ENCODE data around the gene VAT1. TPM values are rescaled to one million over a fixed set of nuclear protein-coding genes. Genes with fewer than 3 reads are reported as not detected.

VAT1 gene
- total and polyA plus RNA-seq, 2 of the 13 experiments (the other 11 are each of a cell fraction or from before 2014, with no cell fraction given), result 143 to 205 TPM

DNA sequence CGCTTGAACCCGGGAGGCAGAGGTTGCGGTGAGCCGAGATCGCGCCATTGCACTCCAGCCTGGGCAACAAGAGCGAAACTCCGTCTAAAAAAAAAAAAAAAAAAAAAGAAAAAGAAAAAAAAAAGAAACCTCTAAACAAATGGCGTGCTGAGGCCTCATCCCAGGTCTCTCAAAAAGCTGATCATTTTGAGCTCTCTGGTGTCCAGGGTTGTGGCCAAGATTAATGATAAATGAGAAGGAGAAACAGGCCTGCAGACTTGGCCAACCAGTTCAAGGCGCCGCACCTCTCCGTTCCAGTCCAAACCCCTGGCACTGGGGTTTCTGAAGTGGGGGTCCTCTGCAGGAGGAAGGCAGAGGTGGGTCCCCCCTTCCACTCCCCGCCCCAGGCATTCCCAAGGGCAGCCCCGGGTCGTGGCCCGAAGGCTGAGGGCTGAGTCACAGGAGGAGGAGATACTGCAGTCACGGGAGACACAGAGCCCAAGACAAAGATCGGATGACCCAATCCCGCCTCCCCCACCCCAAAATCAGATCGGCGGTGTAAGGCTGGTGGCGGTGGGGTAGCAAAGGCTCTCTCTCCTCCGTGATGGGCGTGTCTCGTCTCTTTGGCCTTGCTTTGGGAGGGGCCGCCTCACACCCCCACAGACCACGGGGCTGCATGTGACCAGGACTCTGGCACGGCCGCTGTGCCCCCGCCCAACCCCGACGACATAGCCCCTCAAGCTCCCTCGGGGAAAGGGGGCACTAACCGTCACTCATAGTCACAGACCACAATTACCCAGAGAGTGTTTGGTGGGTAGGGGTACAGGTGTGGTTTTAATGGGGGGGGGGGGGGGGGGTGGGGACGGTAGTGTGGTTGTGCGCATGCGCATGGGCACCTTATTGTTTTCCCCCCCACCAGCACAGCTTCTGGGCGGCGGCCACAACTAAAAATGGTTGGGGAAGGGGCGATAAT lies 1.1 kb downstream of the VAT1 start (continued):
- TF ChIP-seq, protein P1, sequence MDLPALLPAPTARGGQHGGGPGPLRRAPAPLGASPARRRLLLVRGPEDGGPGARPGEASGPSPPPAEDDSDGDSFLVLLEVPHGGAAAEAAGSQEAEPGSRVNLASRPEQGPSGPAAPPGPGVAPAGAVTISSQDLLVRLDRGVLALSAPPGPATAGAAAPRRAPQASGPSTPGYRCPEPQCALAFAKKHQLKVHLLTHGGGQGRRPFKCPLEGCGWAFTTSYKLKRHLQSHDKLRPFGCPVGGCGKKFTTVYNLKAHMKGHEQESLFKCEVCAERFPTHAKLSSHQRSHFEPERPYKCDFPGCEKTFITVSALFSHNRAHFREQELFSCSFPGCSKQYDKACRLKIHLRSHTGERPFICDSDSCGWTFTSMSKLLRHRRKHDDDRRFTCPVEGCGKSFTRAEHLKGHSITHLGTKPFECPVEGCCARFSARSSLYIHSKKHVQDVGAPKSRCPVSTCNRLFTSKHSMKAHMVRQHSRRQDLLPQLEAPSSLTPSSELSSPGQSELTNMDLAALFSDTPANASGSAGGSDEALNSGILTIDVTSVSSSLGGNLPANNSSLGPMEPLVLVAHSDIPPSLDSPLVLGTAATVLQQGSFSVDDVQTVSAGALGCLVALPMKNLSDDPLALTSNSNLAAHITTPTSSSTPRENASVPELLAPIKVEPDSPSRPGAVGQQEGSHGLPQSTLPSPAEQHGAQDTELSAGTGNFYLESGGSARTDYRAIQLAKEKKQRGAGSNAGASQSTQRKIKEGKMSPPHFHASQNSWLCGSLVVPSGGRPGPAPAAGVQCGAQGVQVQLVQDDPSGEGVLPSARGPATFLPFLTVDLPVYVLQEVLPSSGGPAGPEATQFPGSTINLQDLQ (CRISPR knock-in tag; IDR thresholded peaks at IDR 0.05), result peak; percentile 72; the same call in 1 of the 2 replicates
- TF ChIP-seq HMGA1 (CRISPR knock-in tag; conservative IDR thresholded peaks at IDR 0.05) (no peak), ZNF335 (CRISPR knock-in tag; IDR thresholded peaks at IDR 0.05) (peak; percentile 97), ZNF234 (CRISPR knock-in tag; conservative IDR thresholded peaks at IDR 0.05) (no peak), SAP130 (CRISPR knock-in tag; IDR thresholded peaks at IDR 0.05; ENCODE audit: low read depth) (peak; percentile 40; the same call in 1 of the 2 replicates), DR1 (CRISPR knock-in tag; IDR thresholded peaks at IDR 0.05) (0 out of 2 replicates have a peak, but pooled peaks have one; percentile 9), ZNF75D (CRISPR knock-in tag; IDR thresholded peaks at IDR 0.05; ENCODE audit: borderline replicate concordance) (no peak), EED (CRISPR knock-in tag; IDR thresholded peaks at IDR 0.05) (no peak)
- TF ChIP-seq, protein P2, sequence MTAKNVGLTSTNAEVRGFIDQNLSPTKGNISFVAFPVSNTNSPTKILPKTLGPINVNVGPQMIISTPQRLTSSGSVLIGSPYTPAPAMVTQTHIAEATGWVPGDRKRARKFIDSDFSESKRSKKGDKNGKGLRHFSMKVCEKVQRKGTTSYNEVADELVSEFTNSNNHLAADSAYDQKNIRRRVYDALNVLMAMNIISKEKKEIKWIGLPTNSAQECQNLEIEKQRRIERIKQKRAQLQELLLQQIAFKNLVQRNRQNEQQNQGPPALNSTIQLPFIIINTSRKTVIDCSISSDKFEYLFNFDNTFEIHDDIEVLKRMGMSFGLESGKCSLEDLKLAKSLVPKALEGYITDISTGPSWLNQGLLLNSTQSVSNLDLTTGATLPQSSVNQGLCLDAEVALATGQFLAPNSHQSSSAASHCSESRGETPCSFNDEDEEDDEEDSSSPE (CRISPR knock-in tag; IDR thresholded peaks at IDR 0.05), result peak; percentile 12; the same call in 1 of the 2 replicates
- TF ChIP-seq, protein P3, sequence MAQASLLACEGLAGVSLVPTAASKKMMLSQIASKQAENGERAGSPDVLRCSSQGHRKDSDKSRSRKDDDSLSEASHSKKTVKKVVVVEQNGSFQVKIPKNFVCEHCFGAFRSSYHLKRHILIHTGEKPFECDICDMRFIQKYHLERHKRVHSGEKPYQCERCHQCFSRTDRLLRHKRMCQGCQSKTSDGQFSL (CRISPR knock-in tag; IDR thresholded peaks at IDR 0.05), result peak; percentile 93
- TF ChIP-seq, protein P4, sequence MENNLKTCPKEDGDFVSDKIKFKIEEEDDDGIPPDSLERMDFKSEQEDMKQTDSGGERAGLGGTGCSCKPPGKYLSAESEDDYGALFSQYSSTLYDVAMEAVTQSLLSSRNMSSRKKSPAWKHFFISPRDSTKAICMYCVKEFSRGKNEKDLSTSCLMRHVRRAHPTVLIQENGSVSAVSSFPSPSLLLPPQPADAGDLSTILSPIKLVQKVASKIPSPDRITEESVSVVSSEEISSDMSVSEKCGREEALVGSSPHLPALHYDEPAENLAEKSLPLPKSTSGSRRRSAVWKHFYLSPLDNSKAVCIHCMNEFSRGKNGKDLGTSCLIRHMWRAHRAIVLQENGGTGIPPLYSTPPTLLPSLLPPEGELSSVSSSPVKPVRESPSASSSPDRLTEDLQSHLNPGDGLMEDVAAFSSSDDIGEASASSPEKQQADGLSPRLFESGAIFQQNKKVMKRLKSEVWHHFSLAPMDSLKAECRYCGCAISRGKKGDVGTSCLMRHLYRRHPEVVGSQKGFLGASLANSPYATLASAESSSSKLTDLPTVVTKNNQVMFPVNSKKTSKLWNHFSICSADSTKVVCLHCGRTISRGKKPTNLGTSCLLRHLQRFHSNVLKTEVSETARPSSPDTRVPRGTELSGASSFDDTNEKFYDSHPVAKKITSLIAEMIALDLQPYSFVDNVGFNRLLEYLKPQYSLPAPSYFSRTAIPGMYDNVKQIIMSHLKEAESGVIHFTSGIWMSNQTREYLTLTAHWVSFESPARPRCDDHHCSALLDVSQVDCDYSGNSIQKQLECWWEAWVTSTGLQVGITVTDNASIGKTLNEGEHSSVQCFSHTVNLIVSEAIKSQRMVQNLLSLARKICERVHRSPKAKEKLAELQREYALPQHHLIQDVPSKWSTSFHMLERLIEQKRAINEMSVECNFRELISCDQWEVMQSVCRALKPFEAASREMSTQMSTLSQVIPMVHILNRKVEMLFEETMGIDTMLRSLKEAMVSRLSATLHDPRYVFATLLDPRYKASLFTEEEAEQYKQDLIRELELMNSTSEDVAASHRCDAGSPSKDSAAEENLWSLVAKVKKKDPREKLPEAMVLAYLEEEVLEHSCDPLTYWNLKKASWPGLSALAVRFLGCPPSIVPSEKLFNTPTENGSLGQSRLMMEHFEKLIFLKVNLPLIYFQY (CRISPR knock-in tag; IDR thresholded peaks at IDR 0.05; ENCODE audit: borderline replicate concordance), result peak; percentile 37; the same call in 1 of the 2 replicates
- TF ChIP-seq, protein P5, sequence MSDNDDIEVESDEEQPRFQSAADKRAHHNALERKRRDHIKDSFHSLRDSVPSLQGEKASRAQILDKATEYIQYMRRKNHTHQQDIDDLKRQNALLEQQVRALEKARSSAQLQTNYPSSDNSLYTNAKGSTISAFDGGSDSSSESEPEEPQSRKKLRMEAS (IDR thresholded peaks at IDR 0.05), result peak; percentile 64
- TF ChIP-seq, protein P6, sequence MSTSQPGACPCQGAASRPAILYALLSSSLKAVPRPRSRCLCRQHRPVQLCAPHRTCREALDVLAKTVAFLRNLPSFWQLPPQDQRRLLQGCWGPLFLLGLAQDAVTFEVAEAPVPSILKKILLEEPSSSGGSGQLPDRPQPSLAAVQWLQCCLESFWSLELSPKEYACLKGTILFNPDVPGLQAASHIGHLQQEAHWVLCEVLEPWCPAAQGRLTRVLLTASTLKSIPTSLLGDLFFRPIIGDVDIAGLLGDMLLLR (CRISPR knock-in tag; IDR thresholded peaks at IDR 0.05), result peak; percentile 29; the same call in 1 of the 2 replicates
- TF ChIP-seq, protein P7, sequence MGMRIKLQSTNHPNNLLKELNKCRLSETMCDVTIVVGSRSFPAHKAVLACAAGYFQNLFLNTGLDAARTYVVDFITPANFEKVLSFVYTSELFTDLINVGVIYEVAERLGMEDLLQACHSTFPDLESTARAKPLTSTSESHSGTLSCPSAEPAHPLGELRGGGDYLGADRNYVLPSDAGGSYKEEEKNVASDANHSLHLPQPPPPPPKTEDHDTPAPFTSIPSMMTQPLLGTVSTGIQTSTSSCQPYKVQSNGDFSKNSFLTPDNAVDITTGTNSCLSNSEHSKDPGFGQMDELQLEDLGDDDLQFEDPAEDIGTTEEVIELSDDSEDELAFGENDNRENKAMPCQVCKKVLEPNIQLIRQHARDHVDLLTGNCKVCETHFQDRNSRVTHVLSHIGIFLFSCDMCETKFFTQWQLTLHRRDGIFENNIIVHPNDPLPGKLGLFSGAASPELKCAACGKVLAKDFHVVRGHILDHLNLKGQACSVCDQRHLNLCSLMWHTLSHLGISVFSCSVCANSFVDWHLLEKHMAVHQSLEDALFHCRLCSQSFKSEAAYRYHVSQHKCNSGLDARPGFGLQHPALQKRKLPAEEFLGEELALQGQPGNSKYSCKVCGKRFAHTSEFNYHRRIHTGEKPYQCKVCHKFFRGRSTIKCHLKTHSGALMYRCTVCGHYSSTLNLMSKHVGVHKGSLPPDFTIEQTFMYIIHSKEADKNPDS (CRISPR knock-in tag; IDR thresholded peaks at IDR 0.05), result 0 out of 2 replicates have a peak, but pooled peaks have one; percentile 49
